Stimulated activated naive CD8-positive, alpha-beta T cell treated with anti-CD3 and anti-CD28 coated beads, Interleukin-15, amount 100 ng/mL, for 72 hours (primary cell): Measurements from ENCODE around the gene PRAC1.

Experiments
- ATAC-seq: fragments of 150-1000 bp; cut with Tn5 transposase; 2 replicates; pipeline ENCODE4 v1.10.0; 2021; ENCODE audit warnings: mild to moderate bottlenecking, moderate library complexity
- DNase-seq, 2 donors: peaks; one replicate each; pipeline ENCODE4 v3.0.0; 2021 to 2022
- H3K27ac Mint-ChIP-seq, 2 donors: one replicate each; pipeline ENCODE4 v1.8.0; 2022; ENCODE audit warnings: mild to moderate bottlenecking in 2 of 2, mixed read lengths in 2 of 2, moderate library complexity in 2 of 2
- H3K27me3 Mint-ChIP-seq: one replicate; pipeline ENCODE4 v1.8.0; 2022; ENCODE audit warnings: mixed read lengths
- H3K4me1 Mint-ChIP-seq: one replicate; pipeline ENCODE4 v1.8.0; 2022; ENCODE audit warnings: mild to moderate bottlenecking, mixed read lengths
- H3K4me3 Mint-ChIP-seq, 2 donors: one replicate each; pipeline ENCODE4 v1.8.0; 2022; ENCODE audit warnings: mild to moderate bottlenecking in 2 of 2, mixed read lengths in 2 of 2, moderate library complexity in 1 of 2
- H3K9me3 Mint-ChIP-seq, 2 donors: one replicate each; pipeline ENCODE4 v1.8.0; 2022; ENCODE audit warnings: mixed read lengths in 2 of 2

The PRAC1 gene

DNA sequence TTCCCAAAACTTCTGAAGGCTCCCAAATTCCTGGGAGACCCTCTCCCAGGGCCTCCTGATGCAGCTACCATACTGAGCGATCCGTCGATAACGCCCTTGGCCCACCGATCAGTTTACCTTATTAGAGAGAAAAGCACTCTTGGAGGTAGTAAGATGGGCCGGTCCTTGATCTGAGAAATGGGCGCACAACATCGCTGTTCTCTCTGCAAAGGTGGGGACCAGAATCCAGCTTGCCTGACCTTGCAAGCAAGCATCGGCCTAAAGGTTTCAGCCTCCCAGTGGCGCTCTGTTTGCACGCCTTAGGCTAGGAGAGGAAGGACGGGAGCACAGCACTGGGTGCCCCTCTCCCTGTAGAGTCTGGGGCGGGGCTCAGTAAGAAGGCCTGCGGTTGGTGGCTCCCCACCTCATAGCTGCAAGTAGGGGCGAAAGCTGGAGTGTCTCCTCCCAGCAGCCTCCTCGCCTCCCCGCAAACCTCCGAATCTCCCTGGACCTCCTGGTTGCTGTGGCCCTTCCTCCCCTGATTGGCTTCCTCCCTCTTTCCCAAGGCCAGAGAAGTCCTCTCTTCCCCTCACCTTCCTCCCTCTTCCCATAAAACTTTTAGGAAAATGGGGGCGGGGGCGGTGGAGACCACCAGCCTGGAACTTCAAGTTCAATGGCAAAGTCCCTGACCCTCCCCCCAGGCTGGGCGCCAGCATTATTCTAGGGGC, at the start of gene PRAC1:
PRAC1 (minus strand) TSS at position 318 of the 707 bp plus-strand sequence; CDS start at position 192, 126 bp downstream.
- ATAC-seq (no peak), DNase-seq (no peak)
- peaks cover 100% of the 10 kb centered on the region for H3K27me3 Mint-ChIP-seq
- H3K27ac Mint-ChIP-seq: no peak within 1 kb of the TSS
- H3K9me3 Mint-ChIP-seq: no peaks in the 10 kb centered on the region
- peaks cover 76% of the 10 kb centered on the region for H3K4me1 Mint-ChIP-seq
- H3K4me3 Mint-ChIP-seq: peak within 1 kb of the TSS; percentile 64 to 77

DNA sequence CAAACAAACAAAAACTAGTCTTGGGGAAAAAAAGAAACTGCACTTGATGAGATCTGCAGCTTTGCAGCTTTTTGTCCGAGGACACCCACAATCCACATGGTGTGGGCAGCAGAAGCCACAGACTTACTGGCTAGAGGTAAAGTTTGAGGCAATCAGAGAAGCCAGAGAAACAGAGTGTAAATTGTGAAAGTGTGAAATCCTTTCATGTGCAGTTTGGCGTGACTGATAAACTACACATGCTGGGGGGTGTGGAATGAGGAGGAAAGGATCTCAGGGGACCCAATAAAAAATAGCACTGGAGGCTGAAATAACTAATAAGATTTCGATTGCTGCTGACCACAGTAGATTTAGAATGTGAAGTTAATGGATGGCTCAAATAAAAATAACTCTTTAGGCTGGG, 48.6 kb upstream of the PRAC1 start:
- H3K27ac Mint-ChIP-seq: no peak overlapping the region
- DNase-seq (no peak), ATAC-seq (no peak)
- no peak overlapping the region for H3K4me3 Mint-ChIP-seq
- H3K27me3 Mint-ChIP-seq: peaks cover 45% of the 10 kb centered on the region
- no peaks in the 10 kb centered on the region for H3K9me3 Mint-ChIP-seq
- no peaks in the 10 kb centered on the region for H3K4me1 Mint-ChIP-seq

DNA sequence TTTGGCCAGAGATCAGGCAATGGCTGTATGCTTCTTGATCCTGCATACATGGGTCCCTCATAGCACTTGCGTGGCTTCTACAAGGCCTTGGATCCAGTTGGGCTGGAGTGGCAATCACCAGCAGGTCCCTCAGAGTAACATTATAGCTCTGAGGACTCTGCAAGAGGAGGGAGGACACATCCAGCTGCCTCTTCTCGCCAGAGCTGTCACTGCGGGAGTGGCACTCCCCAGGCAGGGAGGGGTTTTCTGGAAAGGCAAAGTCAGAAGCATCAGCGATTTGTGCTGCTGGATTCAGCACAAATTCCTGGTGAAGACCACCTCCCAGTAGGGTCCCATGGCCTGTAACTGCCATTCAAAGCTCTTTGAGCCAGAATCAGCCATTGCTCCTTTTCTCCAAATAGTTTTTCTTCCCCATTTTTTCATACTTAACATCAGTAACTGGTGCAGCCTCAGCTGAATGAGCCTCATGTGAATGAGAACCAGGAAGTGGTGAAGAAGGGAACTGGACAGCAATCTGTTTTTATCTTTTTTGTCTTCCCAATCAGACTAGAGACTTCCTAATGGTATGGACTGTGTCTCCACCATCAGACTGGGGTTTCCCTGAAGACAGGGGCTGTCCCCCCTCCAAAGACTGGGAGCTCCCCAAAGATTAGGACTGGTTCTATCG, 46.8 kb upstream of the PRAC1 start:
- Mint-ChIP-seq H3K4me3 (no peak overlapping the region), H3K27ac (no peak overlapping the region), H3K4me1 (no peaks in the 10 kb centered on the region), H3K9me3 (no peaks in the 10 kb centered on the region), H3K27me3 (peaks cover 48% of the 10 kb centered on the region)
- DNase-seq: no peak
- no peak for ATAC-seq

DNA sequence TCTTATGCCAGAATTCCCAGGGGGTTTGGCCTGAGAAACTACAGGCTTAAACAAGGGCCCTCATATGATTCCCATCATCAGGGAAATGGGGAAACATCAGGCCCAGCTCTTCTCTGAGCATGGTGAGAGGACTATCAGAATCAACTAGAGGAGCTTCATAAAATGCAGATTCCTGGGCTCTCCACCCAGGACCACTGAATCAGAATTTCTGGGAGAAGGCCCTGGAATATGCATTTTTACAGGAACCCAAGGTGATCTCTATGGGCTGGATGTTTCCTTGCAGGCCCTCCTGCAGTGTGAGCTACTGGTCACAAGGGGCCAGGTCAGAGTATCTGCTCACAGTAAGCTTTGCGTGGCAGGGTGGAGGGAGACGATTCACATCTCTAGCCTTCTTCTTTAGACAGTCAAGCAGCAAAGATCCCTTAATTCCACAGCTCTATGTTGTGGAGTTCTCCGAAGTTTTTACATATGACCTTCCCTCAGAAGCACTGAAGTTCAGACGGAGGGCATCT, 45.0 kb upstream of the PRAC1 start:
- ATAC-seq (no peak), DNase-seq (no peak)
- H3K4me1 Mint-ChIP-seq: no peaks in the 10 kb centered on the region
- H3K4me3 Mint-ChIP-seq: no peak overlapping the region
- no peak overlapping the region for H3K27ac Mint-ChIP-seq
- peaks cover 66% of the 10 kb centered on the region for H3K27me3 Mint-ChIP-seq
- H3K9me3 Mint-ChIP-seq: no peaks in the 10 kb centered on the region

DNA sequence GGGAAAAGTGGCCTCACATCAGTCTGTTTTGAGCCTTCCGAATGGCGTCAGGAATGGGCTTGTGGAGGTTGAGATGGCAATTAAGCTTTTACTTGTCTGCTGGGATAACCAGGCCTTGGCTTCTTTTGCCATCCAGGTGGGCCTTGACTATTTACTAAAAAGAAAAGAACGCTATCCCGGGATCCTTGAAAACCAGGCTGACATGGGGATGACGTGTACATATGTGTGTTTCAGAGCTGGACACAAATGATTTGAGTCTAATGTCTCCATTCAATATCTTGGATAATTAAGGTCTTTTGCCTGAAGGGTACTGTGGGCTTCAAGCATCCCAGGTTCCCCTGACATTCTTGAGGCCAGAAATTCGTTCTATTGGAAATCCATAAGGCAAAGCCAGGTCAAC, 38.8 kb upstream of the PRAC1 start:
- Mint-ChIP-seq H3K9me3 (no peaks in the 10 kb centered on the region), H3K4me3 (no peak overlapping the region), H3K4me1 (no peaks in the 10 kb centered on the region), H3K27ac (no peak overlapping the region), H3K27me3 (peaks cover 84% of the 10 kb centered on the region)
- ATAC-seq (no peak), DNase-seq (no peak)

DNA sequence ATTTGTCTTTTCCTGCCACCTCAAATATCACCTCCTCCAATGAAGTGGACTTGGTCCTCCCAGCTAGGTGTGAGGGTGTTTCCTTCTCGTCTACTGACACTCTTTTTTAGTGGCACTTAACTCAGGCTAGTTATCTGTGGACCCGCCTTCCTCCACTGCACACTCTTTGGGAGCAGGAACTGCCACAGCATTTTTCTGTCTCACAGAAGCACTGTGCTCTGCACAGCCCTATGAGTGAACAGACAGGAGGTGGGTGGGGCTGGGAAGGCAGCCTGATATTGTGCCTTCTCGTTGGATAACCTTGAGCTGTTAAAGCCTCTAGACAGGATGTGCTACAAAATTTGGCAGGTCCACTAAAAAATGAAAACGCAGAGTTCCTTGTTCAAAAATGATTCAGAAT, 38.1 kb upstream of the PRAC1 start:
- H3K9me3 Mint-ChIP-seq: no peaks in the 10 kb centered on the region
- H3K27ac Mint-ChIP-seq: no peak overlapping the region
- H3K4me3 Mint-ChIP-seq: no peak overlapping the region
- H3K4me1 Mint-ChIP-seq: no peaks in the 10 kb centered on the region
- DNase-seq (no peak), ATAC-seq (no peak)
- H3K27me3 Mint-ChIP-seq: peaks cover 91% of the 10 kb centered on the region

DNA sequence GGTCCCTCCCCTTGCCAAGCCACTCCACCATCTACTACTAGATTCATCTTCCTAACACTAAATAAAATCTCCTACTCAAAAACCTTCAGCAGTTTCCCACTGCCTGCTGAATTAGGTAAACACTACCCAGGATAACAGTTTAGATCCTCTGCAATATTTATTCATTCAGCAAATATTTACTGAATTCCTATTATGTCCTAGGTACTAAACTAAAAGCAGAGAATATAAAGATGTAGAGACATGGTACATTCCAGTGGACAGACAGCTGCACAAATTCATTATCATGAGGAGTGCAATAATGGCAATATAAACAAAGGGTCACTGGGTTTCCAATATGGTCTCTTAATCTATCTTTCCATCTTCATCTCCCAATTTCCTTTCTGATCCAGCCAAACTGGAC, 37.0 kb upstream of the PRAC1 start:
- DNase-seq (no peak), ATAC-seq (no peak)
- H3K4me3 Mint-ChIP-seq: no peak overlapping the region
- H3K4me1 Mint-ChIP-seq: peaks cover 5% of the 10 kb centered on the region
- H3K27me3 Mint-ChIP-seq: peaks cover 95% of the 10 kb centered on the region
- no peak overlapping the region for H3K27ac Mint-ChIP-seq
- H3K9me3 Mint-ChIP-seq: no peaks in the 10 kb centered on the region

DNA sequence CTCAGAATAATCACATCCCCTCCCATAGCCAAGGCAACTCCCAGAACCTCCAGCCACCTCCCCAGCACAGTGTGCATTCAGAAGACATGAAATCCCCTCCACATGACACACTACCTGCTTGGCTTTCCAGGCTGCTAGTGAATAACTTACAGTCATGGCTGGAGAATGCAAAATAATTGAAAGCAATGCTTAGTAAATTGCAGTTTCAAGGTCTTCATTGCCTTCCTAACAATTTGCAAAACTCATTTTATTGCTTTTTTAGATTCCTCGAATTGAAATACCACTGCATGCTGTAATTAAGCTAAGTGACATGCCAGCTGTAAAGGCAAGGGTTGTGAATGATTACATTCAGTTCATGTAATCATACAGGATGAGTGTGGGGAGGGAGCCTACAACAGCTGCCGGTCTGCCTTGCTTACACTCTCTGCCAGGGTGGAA, 35.2 kb upstream of the PRAC1 start:
- H3K9me3 Mint-ChIP-seq: no peaks in the 10 kb centered on the region

DNA sequence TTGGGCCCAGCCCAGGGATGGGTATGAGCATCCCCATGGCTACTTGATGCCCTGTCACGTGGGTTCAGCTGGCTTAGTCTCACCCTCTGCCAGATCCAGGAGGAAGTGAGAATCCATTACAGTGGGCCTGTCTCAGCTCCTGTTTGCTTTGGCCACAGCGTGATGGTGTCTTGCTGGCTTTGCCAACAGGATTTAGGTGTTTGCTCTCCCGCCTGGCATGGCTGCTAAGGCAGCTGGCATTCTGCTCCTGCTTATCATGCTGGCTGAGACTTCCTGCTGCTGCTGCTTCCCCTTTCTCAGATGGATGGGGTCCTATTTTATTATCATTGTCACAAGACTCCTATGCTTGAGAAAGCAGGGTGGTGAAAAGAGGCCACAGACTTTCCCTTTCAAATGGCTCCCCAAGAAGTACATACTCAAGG, 34.5 kb upstream of the PRAC1 start:
- Mint-ChIP-seq H3K27ac (no peak overlapping the region), H3K27me3 (peaks cover 95% of the 10 kb centered on the region)

More for the DNA sequence above, 35.2 kb upstream of the PRAC1 start:
- DNase-seq (no peak), ATAC-seq (no peak)
- Mint-ChIP-seq H3K27me3 (peaks cover 95% of the 10 kb centered on the region), H3K27ac (no peak overlapping the region), H3K4me3 (no peak overlapping the region), H3K4me1 (peaks cover 18% of the 10 kb centered on the region)

DNA sequence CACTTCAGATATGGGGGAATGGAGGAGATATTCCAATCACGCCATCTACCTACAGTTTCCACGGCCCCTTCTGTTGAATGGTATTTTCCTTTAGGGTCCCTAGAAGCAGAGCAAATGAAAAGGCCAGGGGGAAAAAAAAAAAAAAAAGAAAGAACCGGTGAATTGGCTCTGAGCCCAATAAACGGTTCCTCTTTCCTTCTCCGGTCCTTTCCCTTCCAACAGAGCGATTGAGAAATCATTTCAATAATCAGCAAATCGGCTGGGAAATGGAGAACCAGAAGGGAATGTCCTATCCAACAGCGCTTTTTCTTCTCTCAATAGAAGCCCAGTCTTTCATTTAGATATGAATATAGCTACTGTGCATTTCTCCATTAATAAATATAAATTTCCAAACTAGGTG, 33.0 kb upstream of the PRAC1 start:
- Mint-ChIP-seq H3K4me3 (no peak overlapping the region), H3K4me1 (peaks cover 25% of the 10 kb centered on the region), H3K9me3 (no peaks in the 10 kb centered on the region), H3K27ac (no peak overlapping the region), H3K27me3 (peaks cover 97% of the 10 kb centered on the region)
- DNase-seq (no peak), ATAC-seq (no peak)

More for the DNA sequence above, 34.5 kb upstream of the PRAC1 start:
- ATAC-seq (no peak), DNase-seq (no peak)
- Mint-ChIP-seq H3K4me1 (peaks cover 21% of the 10 kb centered on the region), H3K9me3 (no peaks in the 10 kb centered on the region), H3K4me3 (no peak overlapping the region)

DNA sequence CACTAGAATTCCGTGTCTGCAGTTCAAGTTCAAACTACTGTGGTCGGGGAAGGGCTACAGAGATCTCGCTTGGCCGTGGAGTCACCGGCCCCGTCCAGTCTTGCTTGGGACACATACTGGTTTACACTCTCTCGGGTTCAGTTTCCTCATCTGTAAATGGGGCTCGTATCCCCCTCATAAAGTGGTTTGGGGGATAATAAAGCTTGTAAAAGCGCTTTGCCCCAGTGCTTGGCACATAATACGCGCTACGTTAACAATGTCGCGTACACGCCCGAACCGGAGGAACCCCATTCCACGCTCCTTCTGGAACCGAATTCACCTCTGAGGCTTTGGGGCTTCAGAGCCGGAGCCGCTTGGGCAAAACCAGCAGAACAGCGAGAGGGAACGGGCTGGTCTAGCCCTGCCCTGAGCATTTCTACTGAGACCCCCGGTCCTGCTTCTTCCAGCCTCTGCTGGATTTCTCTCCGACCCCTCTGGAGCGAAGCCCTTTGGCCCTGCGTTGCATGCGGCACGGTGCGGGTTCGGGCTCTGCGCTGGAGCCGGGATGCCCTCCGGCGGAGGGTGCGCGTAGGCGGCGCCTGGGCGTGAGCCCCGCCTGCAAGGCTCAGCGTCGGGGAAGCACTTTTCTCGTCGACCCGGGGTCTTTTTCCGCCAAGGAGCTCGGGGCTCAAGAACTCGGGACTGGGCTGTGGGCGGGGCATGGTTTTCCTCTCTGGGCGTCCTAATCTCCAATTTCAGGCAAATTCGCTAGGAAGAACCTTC, 32.4 kb upstream of the PRAC1 start:
- no peak overlapping the region for H3K27ac Mint-ChIP-seq
- H3K4me3 Mint-ChIP-seq: peak overlapping the region in 1 of 2 donors; percentile 42
- ATAC-seq (no peak), DNase-seq (no peak)
- H3K4me1 Mint-ChIP-seq: peaks cover 25% of the 10 kb centered on the region
- peaks cover 97% of the 10 kb centered on the region for H3K27me3 Mint-ChIP-seq
- no peaks in the 10 kb centered on the region for H3K9me3 Mint-ChIP-seq

DNA sequence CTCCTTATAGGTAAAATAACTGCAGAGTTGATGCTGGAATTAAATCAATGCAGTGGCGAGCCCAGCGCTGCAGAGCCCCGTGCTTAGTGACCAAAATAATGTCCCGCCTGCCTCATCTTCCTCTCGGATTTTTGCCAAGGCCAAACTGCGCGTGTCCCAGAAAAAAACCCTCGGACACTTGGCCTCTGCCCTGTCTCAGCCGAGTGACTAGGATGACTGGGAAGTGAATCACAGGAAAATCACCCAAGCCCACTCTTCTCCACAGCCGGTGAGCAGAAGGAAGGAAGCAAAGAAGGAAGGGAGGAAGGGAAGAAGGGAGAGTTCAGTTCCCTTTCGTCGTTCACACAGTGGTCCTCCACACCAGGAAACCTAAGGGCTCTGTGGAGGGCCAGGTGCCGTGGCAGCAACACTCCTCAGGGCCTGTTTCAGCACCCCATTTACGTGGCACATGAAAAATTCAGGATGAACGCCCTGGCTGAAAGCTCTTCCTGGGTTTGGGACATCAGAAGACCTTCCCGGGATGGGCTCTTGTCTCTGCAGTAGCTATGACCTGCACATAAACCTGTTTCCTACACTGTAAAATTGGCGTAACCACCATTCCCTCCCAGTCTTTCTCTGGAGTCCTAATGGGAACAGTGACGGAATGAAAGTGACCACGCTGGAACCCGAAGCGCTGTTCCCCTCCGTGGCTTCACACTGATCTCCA, 31.6 kb upstream of the PRAC1 start:
- no peaks in the 10 kb centered on the region for H3K9me3 Mint-ChIP-seq
- H3K27me3 Mint-ChIP-seq: peaks cover 97% of the 10 kb centered on the region
- no peak for DNase-seq
- no peak overlapping the region for H3K27ac Mint-ChIP-seq
- peak overlapping the region in 1 of 2 donors; percentile 42 for H3K4me3 Mint-ChIP-seq
- ATAC-seq: no peak
- peaks cover 31% of the 10 kb centered on the region for H3K4me1 Mint-ChIP-seq

DNA sequence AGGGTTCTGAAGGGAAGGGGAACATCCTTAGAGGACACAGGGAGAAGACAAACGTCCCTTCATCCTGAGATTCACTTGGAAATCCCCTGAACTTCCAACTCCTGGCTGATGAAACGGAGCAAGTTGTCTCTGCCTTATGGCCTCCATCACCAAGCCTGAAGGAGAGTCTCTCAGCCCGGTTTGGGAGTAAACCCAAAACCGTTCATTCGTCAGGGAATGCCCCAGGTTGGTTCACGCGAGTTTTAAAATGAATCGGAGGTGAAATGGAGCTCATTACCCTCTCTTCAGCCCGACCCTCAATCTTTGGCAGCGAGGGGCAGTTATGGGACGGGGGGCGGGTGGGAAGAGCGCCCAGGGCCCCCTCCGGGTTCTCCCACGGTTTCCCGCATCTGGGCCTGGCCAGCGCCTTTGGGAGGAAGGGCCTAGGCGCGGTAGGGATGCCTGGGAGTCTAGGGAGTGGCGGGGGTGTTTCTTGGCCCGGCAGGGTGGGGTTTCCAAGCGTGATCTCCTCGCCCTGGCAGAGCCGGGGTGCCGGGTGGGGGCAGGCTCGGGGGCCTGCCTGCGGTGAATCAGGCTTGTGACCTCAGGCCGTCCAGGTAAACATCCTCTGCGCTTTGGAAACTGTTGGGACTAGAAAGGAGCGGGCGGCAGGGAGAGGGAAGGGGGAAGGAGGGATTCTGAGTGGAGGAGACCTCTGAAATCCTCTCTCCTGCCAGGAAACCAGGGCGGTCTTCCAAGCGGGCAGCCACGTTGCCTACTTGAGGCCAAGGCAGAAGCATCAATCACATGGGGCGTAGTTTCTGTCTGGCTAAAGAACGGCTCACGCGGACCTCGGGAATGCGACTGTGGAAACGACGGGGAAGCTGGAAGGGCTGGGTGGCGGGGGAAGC, 30.3 kb upstream of the PRAC1 start:
- Mint-ChIP-seq H3K4me3 (no peak overlapping the region), H3K9me3 (no peaks in the 10 kb centered on the region)
- ATAC-seq: no peak

DNA sequence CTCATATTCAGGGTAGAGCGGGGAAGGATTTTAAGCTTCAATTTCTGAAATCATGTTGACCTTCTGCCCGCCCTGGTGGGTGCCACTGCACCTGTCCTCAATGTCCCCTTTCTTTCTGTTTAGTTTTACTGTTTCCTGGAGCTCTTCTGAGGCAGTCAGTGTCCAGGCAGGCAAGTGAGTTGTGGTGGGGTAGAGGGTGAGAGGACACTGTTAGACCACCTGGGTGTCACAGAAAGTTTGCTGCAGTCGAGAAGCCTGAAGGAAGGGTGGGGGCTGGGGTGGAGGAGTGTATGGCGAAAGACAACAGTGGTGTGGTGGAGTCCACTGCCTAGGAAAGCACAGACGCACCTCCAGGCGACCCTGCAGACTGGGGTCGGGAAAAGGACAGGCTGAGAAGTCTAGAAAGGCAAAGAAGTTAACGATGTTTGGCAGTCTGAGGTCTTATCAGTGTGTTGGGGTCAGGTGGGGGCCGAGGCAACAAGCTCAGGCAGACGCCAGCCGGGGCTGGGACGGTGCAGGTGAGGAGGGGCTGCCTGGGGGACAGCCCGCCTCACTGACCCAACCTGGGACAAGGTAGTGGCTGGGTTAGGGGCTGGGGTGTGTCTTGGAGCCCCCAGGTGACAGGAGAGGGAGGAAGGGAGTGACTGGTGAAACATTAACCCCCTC, 29.5 kb upstream of the PRAC1 start:
- Mint-ChIP-seq H3K4me3 (no peak overlapping the region), H3K4me1 (peaks cover 43% of the 10 kb centered on the region), H3K9me3 (no peaks in the 10 kb centered on the region), H3K27ac (no peak overlapping the region), H3K27me3 (peaks cover 94% of the 10 kb centered on the region)
- DNase-seq: no peak
- no peak for ATAC-seq

More for the DNA sequence above, 30.3 kb upstream of the PRAC1 start:
- Mint-ChIP-seq H3K4me1 (peaks cover 35% of the 10 kb centered on the region), H3K27me3 (peaks cover 94% of the 10 kb centered on the region), H3K27ac (no peak overlapping the region)
- DNase-seq: no peak
